GM12875 (cell line): ENCODE results near the gene SORD.
"Not testable (repeated sequence)": the region's sequence is repeated elsewhere in the genome, so short reads cannot be mapped to it uniquely, and the experiment has no call there.

ENCODE experiments used
- H3K4me3 ChIP-seq: one replicate; pipeline ENCODE4 v1.5.1; 2011; ENCODE audit warnings: low read depth, low read length, control low read depth
- TF ChIP-seq, protein P1 (sequence below): IDR thresholded peaks from 2 replicates; pipeline ENCODE4 v1.5.1; 2011; ENCODE audit warnings: low read depth, mild to moderate bottlenecking, control low read depth, inconsistent platforms, low read length, moderate library complexity, borderline replicate concordance; ENCODE audit not compliant: insufficient read depth

Gene SORD

GRCh38 chr15:45100884-45101625 is 78.1 kb downstream of the SORD start:
- no peak overlapping the region for H3K4me3 ChIP-seq
- TF ChIP-seq, protein P1, sequence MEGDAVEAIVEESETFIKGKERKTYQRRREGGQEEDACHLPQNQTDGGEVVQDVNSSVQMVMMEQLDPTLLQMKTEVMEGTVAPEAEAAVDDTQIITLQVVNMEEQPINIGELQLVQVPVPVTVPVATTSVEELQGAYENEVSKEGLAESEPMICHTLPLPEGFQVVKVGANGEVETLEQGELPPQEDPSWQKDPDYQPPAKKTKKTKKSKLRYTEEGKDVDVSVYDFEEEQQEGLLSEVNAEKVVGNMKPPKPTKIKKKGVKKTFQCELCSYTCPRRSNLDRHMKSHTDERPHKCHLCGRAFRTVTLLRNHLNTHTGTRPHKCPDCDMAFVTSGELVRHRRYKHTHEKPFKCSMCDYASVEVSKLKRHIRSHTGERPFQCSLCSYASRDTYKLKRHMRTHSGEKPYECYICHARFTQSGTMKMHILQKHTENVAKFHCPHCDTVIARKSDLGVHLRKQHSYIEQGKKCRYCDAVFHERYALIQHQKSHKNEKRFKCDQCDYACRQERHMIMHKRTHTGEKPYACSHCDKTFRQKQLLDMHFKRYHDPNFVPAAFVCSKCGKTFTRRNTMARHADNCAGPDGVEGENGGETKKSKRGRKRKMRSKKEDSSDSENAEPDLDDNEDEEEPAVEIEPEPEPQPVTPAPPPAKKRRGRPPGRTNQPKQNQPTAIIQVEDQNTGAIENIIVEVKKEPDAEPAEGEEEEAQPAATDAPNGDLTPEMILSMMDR = no peak

DNA sequence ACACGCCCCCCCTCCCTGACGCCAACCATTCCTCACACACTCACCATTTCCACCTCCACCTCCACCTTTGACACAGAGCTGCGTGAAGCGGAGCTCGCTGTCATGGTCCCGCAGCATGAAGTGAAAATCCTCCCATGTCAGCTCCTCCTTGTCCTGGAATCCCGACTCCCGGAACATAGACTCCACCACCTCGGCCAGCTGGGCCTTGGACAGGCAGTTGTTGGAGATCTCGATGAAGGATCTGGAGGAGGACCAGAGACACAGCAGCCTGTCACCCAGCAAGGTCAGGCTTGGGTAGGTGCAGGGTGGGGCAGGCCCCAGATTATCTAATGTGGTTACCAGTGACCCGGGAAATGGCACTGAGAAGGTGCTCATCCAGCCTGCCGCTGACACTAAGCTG is 78.8 kb downstream of the SORD start:
- TF ChIP-seq, protein P1 = no peak
- H3K4me3 ChIP-seq = no peak overlapping the region

DNA sequence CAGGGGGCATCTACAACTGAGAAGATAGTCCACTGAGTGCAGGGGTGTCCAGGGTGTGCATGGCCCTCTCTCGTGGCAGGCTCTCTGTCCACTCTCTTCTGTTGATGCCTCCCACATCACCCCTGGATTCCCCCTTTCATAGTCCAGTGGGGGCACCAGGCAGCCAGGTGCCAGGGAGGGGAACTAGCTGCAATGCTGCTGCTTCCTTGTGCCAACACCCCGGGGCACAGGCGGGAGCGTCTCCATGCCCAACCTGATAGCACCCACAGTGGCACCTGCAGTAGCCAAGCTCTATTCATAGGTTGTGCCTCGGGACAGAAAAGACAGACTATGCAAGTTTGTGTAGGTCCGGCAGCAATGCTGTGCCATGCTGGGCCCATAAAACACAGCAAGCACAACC is 79.2 kb downstream of the SORD start:
- no peak overlapping the region for H3K4me3 ChIP-seq
- TF ChIP-seq, protein P1 = no peak

DNA sequence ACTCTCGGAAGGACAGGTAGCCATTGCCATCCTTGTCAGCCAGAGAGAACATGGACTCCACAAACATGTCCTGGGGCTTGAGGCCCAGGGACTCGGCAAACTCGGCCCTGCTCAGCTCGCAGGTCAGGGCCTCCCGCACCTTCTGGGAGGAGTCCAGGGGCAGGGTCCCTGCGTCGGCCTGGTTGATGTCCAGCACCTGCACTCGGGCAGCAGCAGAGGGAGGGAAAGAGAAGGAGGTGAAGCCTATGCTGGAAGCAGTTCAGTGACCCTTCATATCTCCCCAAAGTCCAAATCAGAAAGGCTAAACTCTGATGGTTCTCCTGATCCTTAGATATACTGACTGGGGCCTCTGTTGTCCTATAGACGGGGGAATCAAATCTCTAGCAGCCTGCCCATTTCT is 81.2 kb downstream of the SORD start:
- H3K4me3 ChIP-seq = not testable (repeated sequence)

- TF ChIP-seq, protein P1 = no peak
- no peak overlapping the region for H3K4me3 ChIP-seq
These were observed 82.6 kb downstream of the SORD start for GRCh38 chr15:45105586-45105985.

DNA sequence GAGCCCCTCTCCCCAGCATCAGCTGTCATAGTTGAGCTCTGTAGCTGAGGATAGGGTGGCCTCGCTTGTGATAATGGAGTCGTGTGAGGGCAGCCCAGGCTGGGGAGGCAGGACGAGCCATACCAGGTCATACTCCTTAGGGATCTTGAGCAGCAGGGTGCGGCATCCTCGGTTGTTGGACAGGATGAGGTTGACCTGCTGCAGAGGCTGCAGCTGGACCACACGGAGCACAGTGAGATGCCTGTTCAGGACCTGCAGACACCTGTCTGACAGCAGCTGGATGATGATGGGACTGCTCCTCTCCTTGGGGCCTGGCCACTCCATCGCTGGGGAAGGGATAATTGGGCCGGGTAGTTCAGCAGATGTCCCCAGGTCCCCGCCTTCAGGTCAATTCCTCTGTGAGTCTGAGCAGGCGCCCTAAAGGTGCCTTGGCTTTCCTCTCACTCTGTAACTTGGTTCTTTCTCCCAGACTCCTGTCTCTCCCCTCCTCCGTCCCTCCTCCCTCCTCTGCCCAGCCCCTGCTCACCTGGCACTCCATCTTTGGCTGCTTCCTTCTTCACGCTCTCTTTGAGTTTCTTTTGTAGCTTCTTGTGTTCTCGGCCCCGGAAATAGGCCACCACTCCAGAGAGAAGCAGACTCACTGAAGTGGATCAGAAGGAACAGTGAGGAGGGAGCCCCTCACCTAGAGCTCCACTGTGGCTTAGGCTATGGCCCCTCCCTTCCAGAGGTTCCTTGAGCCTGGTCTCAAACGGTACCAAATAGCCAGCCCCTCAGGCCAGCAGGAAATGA is 83.2 kb downstream of the SORD start:
- H3K4me3 ChIP-seq = no peak overlapping the region

DNA sequence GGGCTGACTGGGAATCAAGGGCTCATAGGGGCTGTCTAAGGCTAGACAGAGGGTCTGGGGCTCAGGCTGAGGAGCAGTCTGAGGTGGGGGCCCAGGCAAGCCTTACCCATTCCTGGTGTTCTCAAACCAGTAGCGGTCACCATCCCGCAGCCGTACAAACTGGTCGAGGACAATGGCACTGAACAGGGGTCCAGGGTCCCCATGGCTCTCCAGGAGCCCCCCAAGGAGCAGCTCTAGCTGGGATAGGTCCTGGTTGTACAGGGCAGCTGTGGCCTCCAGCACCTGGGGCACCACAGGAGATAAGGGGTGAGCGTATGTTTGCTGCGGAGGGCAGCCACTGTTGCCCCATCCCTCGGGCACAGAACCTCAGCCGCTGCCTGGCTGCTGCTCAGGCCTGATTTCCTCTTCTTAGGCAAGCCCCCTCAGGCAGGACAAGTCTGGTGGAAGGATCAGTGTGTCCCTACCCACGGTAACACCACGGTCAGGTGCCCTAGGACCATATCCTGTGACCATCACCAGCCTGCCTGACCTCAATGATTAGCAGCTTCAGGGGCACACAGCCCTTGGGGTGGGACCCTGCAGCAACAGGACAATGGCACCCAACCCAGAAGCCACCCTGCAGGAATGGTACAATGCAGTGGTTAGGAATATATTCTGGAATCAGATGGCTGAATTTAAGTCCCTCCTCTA is 85.1 kb downstream of the SORD start:
- TF ChIP-seq, protein P1 = no peak
- no peak overlapping the region for H3K4me3 ChIP-seq

More for the DNA sequence above, 83.2 kb downstream of the SORD start:
- TF ChIP-seq, protein P1 = no peak
